Left lobe of liver (tissue), 2 donors: ENCODE measurements around the gene TPT1. TPM values are rescaled to one million over a fixed set of nuclear protein-coding genes. Genes with fewer than 3 reads are reported as not detected.
"Not testable (repeated sequence)": the region's sequence is repeated elsewhere in the genome, so short reads cannot be mapped to it uniquely, and the experiment has no call there.

Experiments
- ATAC-seq: fragments of 200-7000 bp; cut with Tn5 transposase; one replicate; pipeline ENCODE4 v1.9.1; 2020; ENCODE audit warnings: mild to moderate bottlenecking, moderate library complexity
- DNase-seq: peaks from one replicate; pipeline ENCODE4 v3.0.0-alpha.2; 2020; ENCODE audit warnings: low spot score
- total RNA-seq: library from RNA; stranded (reverse); gene quantifications from one replicate; pipeline ENCODE4 v1.2.1, GENCODE V29; 2021
- donor health status: DM: no; HTN: no; CAD: no; lungs with moderate emphysema.
- donor health status: DM: no; HTN: yes; CAD: no.

TPT1 gene
- total RNA-seq, 1 donor from 2014 or later, result 2,011 TPM

DNA sequence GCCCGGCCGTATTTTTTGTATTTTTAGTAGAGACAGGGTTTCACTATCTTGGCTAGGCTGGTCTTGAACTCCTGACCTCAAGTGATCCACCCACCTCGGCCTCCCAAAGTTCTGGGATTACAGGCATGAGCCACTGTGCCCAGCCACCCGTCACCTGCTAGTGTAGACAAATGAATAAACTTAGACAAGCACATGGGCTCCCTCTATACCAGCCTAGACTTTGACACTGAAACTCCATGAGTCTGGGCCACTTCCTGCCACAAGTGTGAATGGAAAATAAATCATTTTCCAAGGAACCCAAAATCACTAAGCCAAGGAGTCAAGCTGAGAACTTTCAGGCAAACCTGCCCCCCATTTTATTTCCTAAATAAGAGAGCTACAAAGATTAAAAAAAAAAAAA lies 27.0 kb upstream of the TPT1 start:
- ATAC-seq (no peak), DNase-seq (no peak)

GRCh38 chr13:45367358-45367757 lies 26.4 kb upstream of the TPT1 start:
- no peak for ATAC-seq
- DNase-seq, result no peak

- ATAC-seq (no peak), DNase-seq (no peak)
Observed at GRCh38 chr13:45365558-45365885, 24.5 kb upstream of the TPT1 start.

- no peak for ATAC-seq
- DNase-seq, result no peak
Observed at GRCh38 chr13:45364876-45365557, 24.0 kb upstream of the TPT1 start.

DNA sequence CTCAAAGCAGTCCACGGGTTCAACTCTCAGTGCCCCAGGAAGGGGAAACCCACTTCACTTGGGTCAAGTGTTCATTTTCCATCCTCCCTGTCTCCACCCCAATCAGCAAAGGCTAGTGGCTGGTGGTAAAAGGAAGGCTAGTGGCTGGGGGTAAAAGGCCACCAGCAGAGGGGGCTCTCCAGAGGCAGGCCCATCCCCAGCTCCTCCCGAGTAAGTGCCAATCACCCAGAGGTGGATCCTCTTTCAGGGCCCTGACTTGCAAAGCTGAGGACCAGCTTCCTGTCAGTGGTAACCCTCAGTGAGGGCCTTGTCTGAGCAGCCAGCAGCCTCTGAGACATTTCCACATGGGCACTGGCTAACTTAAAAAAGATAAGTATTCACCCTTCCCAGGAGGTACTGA lies 22.0 kb upstream of the TPT1 start:
- DNase-seq (no peak), ATAC-seq (no peak)

- ATAC-seq (no peak), DNase-seq (no peak)
Observed at GRCh38 chr13:45361596-45362206, 20.7 kb upstream of the TPT1 start.

DNA sequence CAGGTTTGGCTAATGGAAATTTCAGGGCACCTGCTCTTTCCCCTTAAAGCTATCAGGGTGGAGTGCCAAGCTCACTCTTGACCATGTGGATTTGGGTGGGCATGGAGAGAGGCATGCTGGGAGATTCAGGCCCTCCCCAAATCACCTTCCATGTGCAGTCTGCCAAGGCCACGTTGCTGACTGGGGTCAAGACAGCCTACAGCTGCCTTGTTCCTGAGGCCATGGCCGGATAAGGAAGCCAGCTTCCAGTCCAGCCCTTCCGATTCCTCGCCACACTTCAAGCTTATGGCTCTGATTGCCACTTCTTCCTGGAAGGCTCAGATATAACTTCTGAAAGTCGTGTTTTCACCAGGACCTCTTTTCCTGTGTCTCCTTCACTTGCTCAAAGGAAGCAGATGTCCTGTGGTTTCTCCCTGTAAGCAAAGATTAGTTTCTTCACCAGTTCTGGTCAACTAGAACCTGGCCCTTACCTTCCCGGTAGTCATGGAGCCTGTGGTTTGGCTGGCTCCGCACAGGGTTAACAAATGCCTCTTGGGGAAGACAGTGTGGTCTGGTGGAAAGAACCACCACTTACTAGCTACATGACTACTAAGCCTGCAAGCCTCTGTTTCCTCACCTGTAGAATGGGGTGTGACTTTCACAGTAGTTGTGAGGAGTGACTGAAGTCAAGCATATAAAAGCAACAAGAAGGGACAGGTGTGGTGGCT lies 16.1 kb upstream of the TPT1 start:
- ATAC-seq (peak; percentile 13), DNase-seq (no peak)

- DNase-seq (no peak), ATAC-seq (no peak)
Observed at GRCh38 chr13:45353895-45354294, 12.9 kb upstream of the TPT1 start.

DNA sequence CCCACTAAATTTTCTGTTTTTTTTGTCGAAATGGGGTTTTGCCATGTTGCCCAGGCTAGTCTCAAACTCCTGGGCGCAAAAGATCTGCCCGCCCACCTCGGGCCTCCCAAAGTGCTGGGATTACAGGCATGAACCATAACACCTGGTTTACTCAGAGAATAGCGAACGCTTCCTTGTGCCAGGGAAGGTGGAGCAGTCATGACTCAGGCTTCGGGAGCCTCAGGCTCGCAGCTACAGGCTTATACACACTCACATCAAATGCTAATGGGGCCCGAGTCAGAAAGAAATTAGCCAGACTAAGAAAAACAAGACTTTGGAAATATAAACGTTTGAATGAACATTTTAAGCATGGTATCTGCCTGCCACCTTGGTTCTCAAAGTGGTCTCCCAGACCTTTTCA lies 11.0 kb upstream of the TPT1 start:
- DNase-seq, result no peak
- ATAC-seq, result no peak

- DNase-seq, result no peak
- ATAC-seq, result no peak
Observed at GRCh38 chr13:45350152-45350551, 9.2 kb upstream of the TPT1 start.

GRCh38 chr13:45349438-45349837 lies 8.5 kb upstream of the TPT1 start:
- DNase-seq (no peak), ATAC-seq (no peak)

- not testable (repeated sequence) for DNase-seq, ATAC-seq
Observed at GRCh38 chr13:45344064-45344463, 3.1 kb upstream of the TPT1 start.

- not testable (repeated sequence) for ATAC-seq, DNase-seq
Observed at GRCh38 chr13:45343102-45343501, 2.1 kb upstream of the TPT1 start.

DNA sequence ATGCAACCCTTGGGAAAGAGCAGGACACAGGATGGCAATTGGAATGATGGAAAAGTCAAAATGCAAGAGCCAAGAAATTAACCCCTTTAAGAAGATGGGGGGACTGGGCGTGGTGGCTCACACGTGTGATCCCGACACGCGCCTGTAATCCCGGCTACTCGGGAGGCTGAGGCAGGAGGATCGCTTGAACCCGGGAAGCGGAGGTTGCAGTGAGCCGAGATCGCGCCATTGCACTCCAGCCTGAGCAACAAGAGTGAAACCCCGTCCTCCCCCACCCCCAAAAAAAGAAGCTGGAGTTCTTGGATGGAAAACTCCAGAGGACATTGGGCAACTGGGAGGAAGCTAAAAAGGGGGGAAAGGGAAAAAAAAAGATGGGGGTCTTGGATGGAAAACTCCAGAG lies 1.7 kb upstream of the TPT1 start:
- not testable (repeated sequence) for DNase-seq, ATAC-seq

- ATAC-seq (no peak), DNase-seq (peak; percentile 59)
Observed at GRCh38 chr13:45341799-45342500, 967 bp upstream of the TPT1 start.

GRCh38 chr13:45340422-45341033 lies 455 bp downstream of the TPT1 start:
- ATAC-seq, result peak; percentile 60
- DNase-seq, result peak; percentile 94

- no peak for ATAC-seq
- no peak for DNase-seq
Observed at GRCh38 chr13:45339867-45340266, 1.1 kb downstream of the TPT1 start.

GRCh38 chr13:45339399-45339798 lies 1.6 kb downstream of the TPT1 start:
- ATAC-seq (no peak), DNase-seq (no peak)

- ATAC-seq (no peak), DNase-seq (no peak)
Observed at GRCh38 chr13:45337803-45338202, 3.2 kb downstream of the TPT1 start.

DNA sequence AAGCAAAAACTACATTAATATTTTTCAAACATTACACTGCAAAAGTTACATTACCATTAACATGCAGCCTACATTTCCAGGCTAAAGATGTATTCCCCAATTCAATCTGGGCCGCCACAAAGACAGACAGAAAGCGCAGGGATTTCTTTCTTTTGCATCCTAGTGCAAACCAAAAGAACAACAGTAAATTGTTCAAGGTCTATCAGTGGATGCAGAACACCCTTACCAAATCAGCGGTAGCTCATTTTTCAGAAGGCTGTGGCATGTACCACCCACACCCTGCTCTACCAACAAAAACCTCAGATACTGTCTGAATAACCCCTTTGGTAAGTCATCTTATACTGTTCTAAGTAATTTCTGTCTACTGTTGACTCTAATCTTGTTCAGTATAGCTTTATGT lies 3.6 kb downstream of the TPT1 start:
- ATAC-seq, result no peak
- DNase-seq, result no peak
